HG02763 (cell line): ENCODE data around the gene HLA-DMA.

Experiments
- ATAC-seq: cut with Tn5 transposase; IDR thresholded peaks from one replicate; pipeline ENCODE4 v1.9.1; 2021; ENCODE audit warnings: mild to moderate bottlenecking, moderate library complexity; ENCODE audit not compliant: unreplicated experiment

Gene HLA-DMA

GRCh38 chr6:32974541-32975308, 21.8 kb upstream of the HLA-DMA start:
- no peak for ATAC-seq

- no peak for ATAC-seq
Measured at GRCh38 chr6:32974016-32974333, 21.1 kb upstream of the HLA-DMA start.

- no peak for ATAC-seq
Measured at GRCh38 chr6:32973144-32974015, 20.5 kb upstream of the HLA-DMA start.

GRCh38 chr6:32972353-32973143, 19.7 kb upstream of the HLA-DMA start:
- ATAC-seq = peak; percentile 0

GRCh38 chr6:32971581-32972352, 18.9 kb upstream of the HLA-DMA start:
- ATAC-seq = peak; percentile 50

GRCh38 chr6:32971242-32971580, 18.3 kb upstream of the HLA-DMA start:
- ATAC-seq = no peak

GRCh38 chr6:32970413-32971241, 17.7 kb upstream of the HLA-DMA start:
- no peak for ATAC-seq

GRCh38 chr6:32969685-32970412, 17.0 kb upstream of the HLA-DMA start:
- no peak for ATAC-seq

- no peak for ATAC-seq
Measured at GRCh38 chr6:32968867-32969684, 16.2 kb upstream of the HLA-DMA start.

- ATAC-seq = peak; percentile 34
Measured at GRCh38 chr6:32968093-32968866, 15.4 kb upstream of the HLA-DMA start, which contains the start of gene BRD2. BRD2 (plus strand) TSS chr6:32968594; CDS start chr6:32972899, 4,305 bp downstream.

- no peak for ATAC-seq
Measured at GRCh38 chr6:32967151-32968091, 14.5 kb upstream of the HLA-DMA start.

- no peak for ATAC-seq
Measured at GRCh38 chr6:32964776-32965175, 11.9 kb upstream of the HLA-DMA start.

- ATAC-seq = no peak
Measured at GRCh38 chr6:32963866-32964265, 11.0 kb upstream of the HLA-DMA start.

- no peak for ATAC-seq
Measured at GRCh38 chr6:32962213-32962826, 9.4 kb upstream of the HLA-DMA start.

- no peak for ATAC-seq
Measured at GRCh38 chr6:32960563-32960962, 7.7 kb upstream of the HLA-DMA start.

GRCh38 chr6:32956176-32956575, 3.3 kb upstream of the HLA-DMA start:
- ATAC-seq = no peak
